ENCODE measurements around the gene PRSS3.
"Not testable (repeated sequence)": the region's sequence is repeated elsewhere in the genome, so short reads cannot be mapped to it uniquely, and the experiment has no call there.

Gene PRSS3

GRCh38 chr9:33808979-33809322 lies 13.6 kb downstream of the PRSS3 start:
- not testable (repeated sequence) for DNase-seq; H3K27ac ChIP-seq; H3K36me3 ChIP-seq; H3K4me3 ChIP-seq (ENCODE audit: low read depth, low read length); H3K27me3 ChIP-seq (ENCODE audit: insufficient read depth, low read depth, severe bottlenecking); H3K9me3 ChIP-seq (ENCODE audit: severe bottlenecking)

DNA sequence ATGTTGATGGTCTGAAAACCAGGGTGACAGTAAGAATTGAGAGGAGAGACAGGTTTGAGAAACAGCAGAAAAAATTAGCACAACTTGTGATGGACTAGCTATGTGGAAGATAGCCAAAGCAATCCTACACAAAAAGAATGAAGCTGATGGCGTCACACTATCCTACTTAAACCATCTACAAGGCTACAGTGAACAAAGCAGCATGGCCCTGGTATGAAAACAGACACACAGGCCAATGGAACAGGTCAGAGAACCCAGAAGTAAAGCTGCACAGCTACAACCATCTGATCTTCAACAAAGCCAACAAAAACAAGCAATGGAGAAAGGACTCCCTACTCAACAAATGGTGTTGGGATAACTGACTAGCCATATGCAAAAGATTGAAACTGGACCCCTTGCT lies 14.1 kb downstream of the PRSS3 start:
- Histone ChIP-seq H3K27ac (no peak overlapping the region), H3K9me3 (ENCODE audit: severe bottlenecking) (no peaks in the 10 kb centered on the region), H3K27me3 (ENCODE audit: insufficient read depth, low read depth, severe bottlenecking) (no peaks in the 10 kb centered on the region), H3K36me3 (no peaks in the 10 kb centered on the region), H3K4me3 (ENCODE audit: low read depth, low read length) (no peak overlapping the region)
- DNase-seq: no peak
- TF ChIP-seq, protein P1, sequence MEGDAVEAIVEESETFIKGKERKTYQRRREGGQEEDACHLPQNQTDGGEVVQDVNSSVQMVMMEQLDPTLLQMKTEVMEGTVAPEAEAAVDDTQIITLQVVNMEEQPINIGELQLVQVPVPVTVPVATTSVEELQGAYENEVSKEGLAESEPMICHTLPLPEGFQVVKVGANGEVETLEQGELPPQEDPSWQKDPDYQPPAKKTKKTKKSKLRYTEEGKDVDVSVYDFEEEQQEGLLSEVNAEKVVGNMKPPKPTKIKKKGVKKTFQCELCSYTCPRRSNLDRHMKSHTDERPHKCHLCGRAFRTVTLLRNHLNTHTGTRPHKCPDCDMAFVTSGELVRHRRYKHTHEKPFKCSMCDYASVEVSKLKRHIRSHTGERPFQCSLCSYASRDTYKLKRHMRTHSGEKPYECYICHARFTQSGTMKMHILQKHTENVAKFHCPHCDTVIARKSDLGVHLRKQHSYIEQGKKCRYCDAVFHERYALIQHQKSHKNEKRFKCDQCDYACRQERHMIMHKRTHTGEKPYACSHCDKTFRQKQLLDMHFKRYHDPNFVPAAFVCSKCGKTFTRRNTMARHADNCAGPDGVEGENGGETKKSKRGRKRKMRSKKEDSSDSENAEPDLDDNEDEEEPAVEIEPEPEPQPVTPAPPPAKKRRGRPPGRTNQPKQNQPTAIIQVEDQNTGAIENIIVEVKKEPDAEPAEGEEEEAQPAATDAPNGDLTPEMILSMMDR (IDR thresholded peaks at IDR 0.05; ENCODE audit: low read depth, low read length): no peak

DNA sequence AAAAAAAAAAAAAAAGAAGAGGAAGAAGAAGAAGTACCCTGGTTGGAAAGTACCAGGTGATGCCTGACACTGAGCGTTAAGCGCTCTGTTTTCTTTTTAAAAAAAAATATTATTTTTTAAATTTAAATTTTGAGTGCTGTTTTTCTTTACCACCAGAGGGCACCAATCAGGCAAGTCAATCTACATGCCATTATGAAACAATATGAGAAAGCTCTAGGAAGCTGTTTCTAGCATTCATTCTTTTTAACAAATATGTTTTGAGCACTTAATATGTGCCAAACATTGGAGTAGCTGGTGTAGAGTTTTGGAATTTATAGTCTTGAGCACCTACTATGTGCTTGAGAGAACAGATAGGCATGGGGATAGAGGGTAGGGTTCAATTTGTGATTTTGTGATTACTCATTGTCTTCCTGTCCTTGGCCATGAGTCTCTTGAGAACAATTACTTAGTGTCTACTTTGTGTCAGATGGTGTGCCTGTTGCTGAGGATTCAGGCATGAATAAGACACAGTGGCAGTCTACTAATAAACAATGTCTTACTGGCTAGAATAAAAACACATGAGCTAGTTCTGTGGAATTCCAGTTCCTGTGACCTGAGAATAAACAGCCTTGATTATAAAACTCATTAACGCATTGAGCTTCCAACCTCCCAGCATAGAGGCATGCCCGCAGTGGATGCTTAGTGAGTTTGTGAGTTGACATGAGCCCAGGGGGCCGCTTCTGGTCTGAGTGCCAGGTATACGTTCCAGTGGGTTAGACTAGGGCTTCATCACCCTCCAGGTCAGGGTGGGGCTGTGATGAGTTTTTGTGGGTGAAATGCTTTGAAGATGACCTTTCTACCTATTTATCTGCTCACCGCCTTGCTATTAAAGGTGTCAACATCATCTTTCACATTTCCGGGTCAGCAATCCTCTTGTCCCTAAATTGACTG lies 18.6 kb downstream of the PRSS3 start:
- H3K36me3 ChIP-seq: peaks cover under 1% of the 10 kb centered on the region
- no peaks in the 10 kb centered on the region for H3K27me3 ChIP-seq (ENCODE audit: insufficient read depth, low read depth, severe bottlenecking)
- TF ChIP-seq, protein P1 (IDR thresholded peaks at IDR 0.05; ENCODE audit: low read depth, low read length): 0 out of 2 replicates have a peak, but pooled peaks have one; percentile 23
- no peak overlapping the region for H3K27ac ChIP-seq
- no peak overlapping the region for H3K4me3 ChIP-seq (ENCODE audit: low read depth, low read length)
- no peaks in the 10 kb centered on the region for H3K9me3 ChIP-seq (ENCODE audit: severe bottlenecking)
- DNase-seq: no peak

GRCh38 chr9:33815781-33816180 lies 20.4 kb downstream of the PRSS3 start:
- Histone ChIP-seq H3K27ac (peak overlapping the region; percentile 99; the same call in 1 of the 2 replicates), H3K4me3 (ENCODE audit: low read depth, low read length) (no peak overlapping the region), H3K27me3 (ENCODE audit: insufficient read depth, low read depth, severe bottlenecking) (no peaks in the 10 kb centered on the region), H3K36me3 (peaks cover 6% of the 10 kb centered on the region), H3K9me3 (ENCODE audit: severe bottlenecking) (no peaks in the 10 kb centered on the region)
- no peak for DNase-seq
- TF ChIP-seq, protein P1 (IDR thresholded peaks at IDR 0.05; ENCODE audit: low read depth, low read length): no peak

DNA sequence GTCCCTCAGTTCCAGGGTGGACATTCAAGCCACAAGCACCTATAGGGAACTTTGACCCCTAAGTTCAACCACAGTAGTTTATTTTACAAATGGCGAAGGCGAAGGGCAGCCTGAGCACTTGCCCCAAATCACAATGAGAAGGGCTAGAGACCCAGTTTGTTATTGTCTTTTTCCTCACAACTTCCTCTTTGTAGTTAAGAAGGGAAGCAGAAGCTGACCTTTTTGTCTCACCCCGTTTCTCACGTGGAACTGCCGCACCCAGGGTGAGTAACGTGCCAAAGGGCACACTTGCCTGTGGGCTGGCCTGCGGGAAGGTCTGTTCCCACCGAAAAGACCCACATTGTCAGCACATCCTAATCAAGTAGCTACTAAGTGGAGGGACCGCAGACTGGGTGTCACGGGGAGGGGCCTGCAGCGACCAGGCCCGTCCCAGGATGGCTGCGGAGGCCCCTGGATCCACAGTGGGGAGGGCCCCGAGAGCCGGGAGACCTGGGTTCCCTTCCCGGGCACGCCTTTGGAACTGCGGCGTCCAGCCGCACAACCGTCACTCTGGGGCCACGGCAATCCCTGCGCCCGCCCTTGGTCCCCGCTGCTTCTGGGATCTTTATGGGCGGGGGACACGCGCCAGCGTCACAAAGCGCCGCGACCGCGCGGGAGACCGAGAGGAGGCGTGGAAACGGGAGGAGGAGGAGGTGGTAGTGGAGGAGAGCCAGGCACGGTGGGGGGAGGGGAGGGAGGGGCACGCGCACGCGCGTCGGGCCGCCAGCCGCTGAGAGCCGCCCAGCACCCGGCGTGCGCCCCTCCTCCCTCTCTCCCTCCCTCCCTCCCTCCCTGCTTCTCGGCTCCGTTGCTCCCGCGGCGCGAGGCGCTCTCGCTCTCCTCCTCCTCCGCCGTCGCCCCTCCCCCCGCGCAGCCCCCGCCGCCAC lies 21.2 kb downstream of the PRSS3 start, which contains the start of gene UBE2R2:
TSS of gene UBE2R2 (plus strand) at position 834 of the 926 bp plus-strand sequence. CDS start 598 bp downstream, outside the sequence.
- Histone ChIP-seq H3K27me3 (ENCODE audit: insufficient read depth, low read depth, severe bottlenecking) (no peaks in the 10 kb centered on the region), H3K4me3 (ENCODE audit: low read depth, low read length) (peak within 1 kb of the TSS; percentile 95), H3K9me3 (ENCODE audit: severe bottlenecking) (no peaks in the 10 kb centered on the region), H3K27ac (peak within 1 kb of the TSS; percentile 99), H3K36me3 (peaks cover 6% of the 10 kb centered on the region)
- DNase-seq: peak; percentile 97
- TF ChIP-seq, protein P1 (IDR thresholded peaks at IDR 0.05; ENCODE audit: low read depth, low read length): no peak
